ENCODE results near the gene PRR33.

DNA sequence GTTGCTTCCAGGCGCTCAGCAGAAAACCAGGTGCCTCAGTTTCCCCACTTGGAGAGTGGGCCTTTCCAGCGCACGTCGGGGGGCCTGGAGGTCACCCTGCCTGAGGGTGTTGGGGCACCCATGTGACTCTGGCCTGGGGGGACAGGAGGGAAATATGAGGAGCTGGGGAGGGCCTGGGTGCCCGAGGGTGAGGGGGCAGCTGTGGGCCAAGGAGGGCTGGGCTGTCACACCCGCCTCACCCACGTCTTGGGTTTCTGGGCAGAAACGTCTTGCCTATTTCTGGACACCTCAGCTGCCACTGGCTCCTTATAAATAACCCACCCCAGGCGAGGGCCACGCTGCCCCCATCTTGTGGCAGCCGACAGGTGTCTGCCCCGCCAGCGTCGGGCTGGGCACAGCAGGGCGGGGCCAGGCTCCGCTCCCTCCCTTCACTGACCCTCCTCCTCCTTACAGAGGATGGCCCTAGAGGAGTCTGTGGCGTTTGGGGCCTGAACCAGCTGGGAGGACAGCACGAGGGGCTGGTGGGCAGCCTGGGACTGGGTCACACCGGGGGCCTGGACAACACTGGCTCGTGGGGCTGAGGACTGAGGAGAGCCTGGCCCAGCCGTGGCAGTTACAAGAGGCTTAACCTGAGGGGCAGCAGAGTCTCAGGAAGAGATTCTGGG lies 29.3 kb upstream of the PRR33 start:
- TF ChIP-seq, protein P1, sequence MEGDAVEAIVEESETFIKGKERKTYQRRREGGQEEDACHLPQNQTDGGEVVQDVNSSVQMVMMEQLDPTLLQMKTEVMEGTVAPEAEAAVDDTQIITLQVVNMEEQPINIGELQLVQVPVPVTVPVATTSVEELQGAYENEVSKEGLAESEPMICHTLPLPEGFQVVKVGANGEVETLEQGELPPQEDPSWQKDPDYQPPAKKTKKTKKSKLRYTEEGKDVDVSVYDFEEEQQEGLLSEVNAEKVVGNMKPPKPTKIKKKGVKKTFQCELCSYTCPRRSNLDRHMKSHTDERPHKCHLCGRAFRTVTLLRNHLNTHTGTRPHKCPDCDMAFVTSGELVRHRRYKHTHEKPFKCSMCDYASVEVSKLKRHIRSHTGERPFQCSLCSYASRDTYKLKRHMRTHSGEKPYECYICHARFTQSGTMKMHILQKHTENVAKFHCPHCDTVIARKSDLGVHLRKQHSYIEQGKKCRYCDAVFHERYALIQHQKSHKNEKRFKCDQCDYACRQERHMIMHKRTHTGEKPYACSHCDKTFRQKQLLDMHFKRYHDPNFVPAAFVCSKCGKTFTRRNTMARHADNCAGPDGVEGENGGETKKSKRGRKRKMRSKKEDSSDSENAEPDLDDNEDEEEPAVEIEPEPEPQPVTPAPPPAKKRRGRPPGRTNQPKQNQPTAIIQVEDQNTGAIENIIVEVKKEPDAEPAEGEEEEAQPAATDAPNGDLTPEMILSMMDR (IDR thresholded peaks at IDR 0.05): no peak
- TF ChIP-seq POLR2A (IDR thresholded peaks at IDR 0.05) (no peak), EP300 (IDR thresholded peaks at IDR 0.05) (no peak)
